Activated B cell treated with CpG ODN at 0.5 μM for 24 hours (primary cell): ENCODE measurements around the gene ATP5IF1. TPM values are rescaled to one million over a fixed set of nuclear protein-coding genes. Genes with fewer than 3 reads are reported as not detected.

Source experiments
- total RNA-seq: library from RNA; stranded (reverse); gene quantifications from 2 replicates; pipeline ENCODE4 v1.2.3, GENCODE V29; 2022

Gene ATP5IF1
- total RNA-seq, 1 donor from 2014 or later, result 87.0 TPM

Other genes with a start within 250 kb of the ATP5IF1 start
- 26.7 and 31.0 TPM in 2 replicates for gene EYA3, start 147.5 kb upstream of the ATP5IF1 start, total RNA-seq
- gene PTAFR, start 59.4 kb upstream of the ATP5IF1 start, total RNA-seq, result 2.2 and 3.6 TPM in 2 replicates
- 103 and 104 TPM in 2 replicates for gene DNAJC8, start 3.1 kb upstream of the ATP5IF1 start, total RNA-seq
- gene SESN2, start 23.4 kb downstream of the ATP5IF1 start, total RNA-seq, result 19.5 and 19.8 TPM in 2 replicates
- gene MED18, start 92.9 kb downstream of the ATP5IF1 start, total RNA-seq, result 20.3 and 20.7 TPM in 2 replicates
- gene PHACTR4, start 133.6 kb downstream of the ATP5IF1 start, total RNA-seq, result 27.2 and 31.5 TPM in 2 replicates